Globus pallidus (tissue), 1 donor: ENCODE data around the gene MEGF8.
"Not testable (repeated sequence)": the region's sequence is repeated elsewhere in the genome, so short reads cannot be mapped to it uniquely, and the experiment has no call there.

Source experiments
- DNase-seq: peaks from one replicate; pipeline ENCODE4 v3.0.0-alpha.2; 2015; ENCODE audit warnings: low spot score

The MEGF8 gene

DNA sequence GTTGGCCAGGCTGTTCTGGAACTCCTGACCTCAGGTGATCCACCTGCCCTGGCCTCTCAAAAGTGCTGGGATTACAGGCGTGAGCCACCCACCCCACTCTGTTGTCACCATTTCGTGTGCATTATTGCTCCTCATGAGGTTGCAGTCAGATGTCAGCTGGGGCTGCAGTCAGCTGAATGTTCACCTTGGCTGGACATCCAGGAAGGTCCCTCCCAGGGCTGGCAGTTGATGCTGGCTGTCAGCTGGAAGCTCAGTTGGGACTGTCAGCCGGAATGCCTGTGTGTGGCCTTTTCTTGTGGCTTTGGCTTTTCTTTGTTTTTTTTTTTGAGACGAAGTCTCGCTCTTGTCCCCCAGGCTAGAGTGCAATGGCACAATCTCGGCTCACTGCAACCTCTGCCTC is 6.6 kb downstream of the MEGF8 start:
- DNase-seq, result no peak

DNA sequence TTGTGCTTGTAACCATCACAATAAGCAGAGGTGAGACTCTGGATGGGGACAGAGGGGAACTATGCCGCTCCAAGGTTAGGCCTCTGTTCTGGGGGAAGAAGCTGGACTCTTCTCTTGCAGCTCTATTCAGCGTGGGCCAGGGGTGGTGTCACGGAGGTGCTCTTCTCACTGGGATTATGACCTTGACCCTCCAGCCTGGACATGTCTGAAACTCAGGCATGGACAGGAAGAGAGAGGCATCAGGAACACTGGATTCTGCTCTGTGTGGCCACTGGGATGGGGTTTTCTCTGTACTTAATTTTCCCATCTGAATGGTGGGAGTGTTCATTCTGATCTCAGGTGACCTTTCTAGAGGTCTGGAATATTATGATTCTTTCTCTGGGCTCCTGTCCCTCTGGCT is 7.6 kb downstream of the MEGF8 start:
- DNase-seq, result no peak

DNA sequence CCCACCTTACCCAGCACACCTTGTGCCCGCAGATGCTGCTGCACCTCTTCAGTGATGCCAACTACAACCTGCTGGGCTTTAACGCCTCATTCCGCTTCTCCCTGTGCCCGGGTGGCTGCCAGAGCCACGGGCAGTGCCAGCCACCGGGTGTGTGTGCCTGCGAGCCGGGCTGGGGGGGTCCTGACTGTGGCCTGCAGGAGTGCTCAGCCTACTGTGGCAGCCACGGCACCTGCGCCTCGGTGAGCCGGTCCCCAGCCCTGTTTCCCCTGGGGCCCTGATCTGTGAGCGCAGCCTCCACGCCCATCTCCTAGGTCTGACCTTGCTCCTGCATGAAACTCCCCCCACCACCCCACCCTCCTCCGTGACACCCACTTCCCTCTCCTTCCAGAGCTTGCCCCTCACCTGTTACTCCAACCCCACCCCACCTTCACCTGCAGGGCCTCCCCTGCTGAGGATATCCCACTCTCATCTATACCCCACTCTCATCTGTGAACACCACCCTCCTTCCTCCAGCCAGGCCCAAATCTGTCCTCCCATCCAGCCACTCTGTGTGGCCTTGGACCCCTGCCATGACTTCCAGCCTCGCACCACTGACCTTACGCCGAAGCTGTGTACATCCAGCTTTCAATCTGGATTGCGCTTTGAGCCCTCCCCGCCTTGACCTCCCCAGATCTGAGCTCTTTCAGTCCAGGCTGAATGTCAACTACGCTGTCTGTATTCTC is 8.7 kb downstream of the MEGF8 start:
- DNase-seq, result no peak

GRCh38 chr19:42334697-42335373 is 9.4 kb downstream of the MEGF8 start:
- DNase-seq, result no peak

GRCh38 chr19:42335374-42335936 is 10.0 kb downstream of the MEGF8 start:
- DNase-seq, result no peak

DNA sequence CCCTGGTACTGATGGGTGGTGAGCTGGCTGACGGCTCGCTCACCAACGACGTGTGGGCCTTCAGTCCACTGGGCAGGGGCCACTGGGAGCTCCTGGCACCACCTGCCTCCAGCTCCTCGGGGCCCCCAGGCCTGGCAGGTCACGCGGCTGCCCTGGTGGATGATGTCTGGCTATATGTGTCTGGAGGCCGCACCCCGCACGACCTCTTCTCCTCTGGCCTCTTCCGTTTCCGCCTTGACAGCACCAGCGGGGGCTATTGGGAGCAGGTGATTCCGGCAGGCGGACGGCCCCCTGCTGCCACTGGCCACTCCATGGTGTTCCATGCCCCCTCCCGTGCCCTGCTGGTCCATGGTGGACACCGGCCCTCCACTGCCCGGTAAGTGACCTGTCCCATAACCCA is 10.5 kb downstream of the MEGF8 start:
- no peak for DNase-seq

DNA sequence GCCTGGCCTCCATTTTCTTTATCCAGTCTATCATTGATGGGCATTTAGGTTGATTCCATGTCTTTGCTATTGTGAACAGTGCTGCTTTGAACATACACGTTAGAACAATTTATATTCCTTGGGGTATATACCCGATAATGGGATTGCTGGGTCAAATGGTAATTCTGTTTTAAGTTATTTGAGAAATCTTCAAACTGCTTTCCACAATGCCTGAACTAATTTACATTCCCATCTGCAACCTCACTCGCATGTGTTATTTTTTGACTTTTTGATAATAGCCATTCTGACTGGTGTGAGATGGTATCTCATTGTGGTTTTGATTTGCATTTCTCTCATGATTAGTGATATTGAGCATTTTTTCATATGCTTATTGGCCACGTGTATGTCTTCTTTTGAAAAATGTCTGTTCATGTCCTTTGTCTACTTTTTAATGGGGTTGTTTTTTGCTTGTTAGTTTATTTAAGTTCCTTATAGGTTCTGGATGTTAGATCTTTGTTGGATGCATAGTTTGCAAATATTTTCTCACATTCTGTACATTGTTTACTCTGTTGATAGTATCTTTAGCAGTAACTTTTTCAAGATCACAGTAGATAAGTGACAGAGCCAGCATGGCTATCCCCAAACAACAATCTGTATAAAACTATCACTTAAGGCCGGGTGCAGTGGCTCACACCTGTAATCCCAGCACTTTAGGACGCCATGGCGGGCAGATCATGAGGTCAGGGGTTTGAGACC is 13.9 kb downstream of the MEGF8 start:
- not testable (repeated sequence) for DNase-seq

DNA sequence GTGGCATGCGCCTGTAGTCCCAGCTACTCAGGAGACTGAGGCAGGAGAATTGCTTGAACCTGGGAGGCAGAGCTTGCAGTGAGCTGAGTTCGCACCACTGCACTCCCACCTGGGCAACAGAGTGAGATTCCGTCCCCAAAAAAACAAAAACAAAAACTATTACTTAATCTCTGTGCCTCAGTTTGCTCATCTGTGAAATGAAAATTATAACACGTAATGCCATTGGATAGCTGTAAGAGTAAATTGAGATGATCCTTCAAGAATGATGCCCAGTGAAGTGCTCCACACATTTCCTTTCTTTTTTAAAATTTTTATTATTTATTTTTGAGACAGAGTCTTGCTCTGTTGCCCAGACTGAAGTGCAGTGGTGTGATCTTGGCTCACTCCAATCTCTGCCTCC is 14.5 kb downstream of the MEGF8 start:
- not testable (repeated sequence) for DNase-seq

DNA sequence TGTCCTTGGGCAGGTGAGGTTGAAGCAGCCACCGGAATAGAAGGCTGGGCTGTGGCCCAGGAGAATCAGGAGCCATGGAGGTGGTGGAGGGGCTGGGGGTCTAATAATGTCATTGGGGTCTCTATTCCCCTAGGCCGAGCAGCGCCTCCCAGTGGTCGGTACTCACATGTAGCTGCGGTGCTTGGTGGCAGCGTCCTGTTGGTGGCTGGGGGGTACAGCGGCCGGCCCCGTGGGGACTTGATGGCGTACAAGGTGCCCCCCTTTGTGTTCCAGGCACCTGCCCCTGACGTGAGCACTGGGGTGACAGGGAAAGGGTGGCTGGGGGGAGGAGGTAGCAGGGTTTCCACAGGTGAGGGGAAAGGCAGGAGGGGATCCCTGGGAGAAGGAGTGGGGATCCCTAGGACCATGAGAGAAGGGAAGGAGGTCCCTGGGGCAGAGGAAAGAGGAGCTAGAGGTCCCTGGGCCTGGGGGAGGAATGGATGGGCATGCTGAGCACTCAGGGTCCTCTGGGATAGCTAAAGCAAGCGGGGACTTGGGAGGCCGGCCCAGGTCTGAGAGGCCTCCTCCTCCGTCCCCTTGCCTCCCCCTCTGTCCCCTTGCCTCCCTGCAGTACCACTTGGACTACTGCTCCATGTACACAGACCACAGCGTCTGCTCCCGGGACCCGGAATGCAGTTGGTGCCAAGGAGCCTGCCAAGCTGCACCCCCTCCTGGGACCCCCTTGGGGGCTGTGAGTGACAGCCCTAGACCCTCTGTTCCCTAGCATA is 18.1 kb downstream of the MEGF8 start:
- DNase-seq, result no peak

GRCh38 chr19:42344336-42344893 is 19.0 kb downstream of the MEGF8 start:
- no peak for DNase-seq

DNA sequence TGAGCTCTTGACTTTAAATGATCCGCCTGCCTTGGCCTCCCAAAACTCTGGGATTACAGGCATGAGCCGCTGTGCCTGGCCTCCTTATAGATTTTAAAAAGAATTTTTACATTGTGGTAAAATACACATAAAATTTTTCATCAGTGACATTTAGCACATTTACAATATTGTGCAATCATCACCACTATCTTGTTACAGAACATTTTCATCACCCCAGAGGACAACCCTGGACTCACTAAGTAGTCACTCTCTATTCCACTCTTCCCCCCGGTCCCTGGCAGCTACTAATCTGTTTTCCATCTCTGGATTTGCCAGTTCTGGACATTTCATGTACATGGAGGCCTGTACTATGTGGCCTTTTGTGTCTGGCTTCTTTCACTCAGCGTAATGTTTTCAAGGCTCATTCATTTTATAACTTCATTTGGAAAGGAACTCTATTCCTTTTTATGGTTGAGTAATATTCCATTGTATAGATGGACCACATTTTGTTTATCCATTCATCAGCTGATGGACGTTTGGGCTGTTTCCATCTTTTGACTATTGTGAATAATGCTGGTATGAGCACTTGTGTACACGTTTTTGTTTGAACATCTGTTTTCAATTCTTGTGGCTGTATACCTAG is 19.9 kb downstream of the MEGF8 start:
- DNase-seq, result no peak

DNA sequence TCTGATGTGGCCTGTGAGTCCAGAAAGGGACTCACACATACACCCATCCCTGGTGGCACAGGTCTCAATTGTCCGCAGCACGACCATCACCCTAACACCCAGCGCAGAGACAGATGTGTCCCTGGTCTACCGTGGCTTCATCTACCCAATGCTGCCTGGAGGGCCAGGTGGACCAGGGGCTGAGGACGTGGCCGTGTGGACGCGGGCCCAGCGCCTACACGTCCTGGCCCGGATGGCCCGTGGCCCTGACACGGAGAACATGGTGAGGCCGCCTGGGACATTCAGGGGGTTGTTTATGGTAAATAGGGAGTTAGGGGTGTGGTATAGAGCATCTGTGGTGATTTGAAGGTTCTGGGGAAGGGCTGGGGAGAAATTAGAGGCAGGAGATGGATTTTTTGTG is 22.8 kb downstream of the MEGF8 start:
- no peak for DNase-seq

- DNase-seq, result no peak
These were observed 24.1 kb downstream of the MEGF8 start for GRCh38 chr19:42349378-42350107.

DNA sequence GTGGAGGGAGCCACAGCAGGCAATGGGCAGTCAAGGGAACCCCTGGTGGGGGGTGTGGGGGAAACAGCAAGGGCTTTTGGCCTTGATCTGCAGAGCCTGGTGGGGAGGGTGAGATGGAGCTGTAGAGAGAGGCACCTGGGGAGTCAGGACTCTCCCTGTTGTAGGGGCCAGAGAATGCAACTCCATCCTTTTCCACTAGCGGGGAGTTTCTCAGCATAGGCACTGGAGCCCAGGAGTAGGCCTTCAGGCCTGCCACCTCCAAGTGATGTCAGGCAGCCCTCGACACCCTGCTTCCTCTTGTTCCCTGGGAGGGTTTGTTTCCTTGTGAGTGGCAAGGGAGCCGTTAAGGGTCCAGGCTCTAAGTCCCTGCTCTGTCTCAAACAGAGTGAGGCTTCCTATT is 25.0 kb downstream of the MEGF8 start:
- DNase-seq, result no peak

- no peak for DNase-seq
These were observed 25.8 kb downstream of the MEGF8 start for GRCh38 chr19:42351079-42351735.

- peak; percentile 13 for DNase-seq
These were observed 27.1 kb downstream of the MEGF8 start for GRCh38 chr19:42352301-42353259.

DNA sequence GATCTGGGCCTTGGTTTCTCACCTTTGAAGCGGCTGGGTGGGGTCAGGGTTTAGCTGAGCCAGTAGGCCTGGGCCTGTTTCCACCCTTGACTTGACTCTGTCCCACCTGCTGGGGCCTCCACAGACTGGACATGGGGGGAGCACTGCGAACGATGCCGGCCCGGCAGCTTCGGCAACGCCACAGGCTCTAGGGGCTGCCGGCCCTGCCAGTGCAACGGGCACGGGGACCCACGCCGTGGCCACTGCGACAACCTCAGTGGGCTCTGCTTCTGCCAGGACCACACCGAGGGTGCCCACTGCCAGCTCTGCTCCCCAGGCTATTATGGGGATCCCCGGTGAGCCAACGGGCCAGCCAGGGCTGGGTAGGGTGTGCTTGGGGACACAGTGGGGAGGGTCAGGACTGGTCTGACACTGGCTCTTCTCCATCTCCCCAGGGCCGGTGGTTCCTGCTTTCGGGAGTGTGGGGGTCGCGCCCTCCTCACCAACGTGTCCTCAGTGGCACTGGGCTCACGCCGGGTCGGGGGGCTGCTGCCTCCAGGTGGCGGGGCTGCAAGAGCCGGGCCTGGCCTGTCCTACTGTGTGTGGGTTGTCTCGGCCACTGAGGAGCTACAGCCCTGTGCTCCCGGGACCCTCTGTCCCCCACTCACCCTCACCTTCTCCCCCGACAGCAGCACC is 28.0 kb downstream of the MEGF8 start:
- no peak for DNase-seq

GRCh38 chr19:42355896-42356295 is 30.5 kb downstream of the MEGF8 start:
- no peak for DNase-seq
